GM12892 (cell line): ENCODE results near the gene EDDM3A.

ENCODE experiments used
- POLR2A ChIP-seq: IDR thresholded peaks from 2 replicates; pipeline ENCODE4 v1.6.1; 2011; ENCODE audit warnings: low read depth, low read length, control low read depth
- POLR2AphosphoS5 ChIP-seq: IDR thresholded peaks from 2 replicates; pipeline ENCODE4 v1.6.1; 2011; ENCODE audit warnings: low read depth, low read length, control low read depth

- no peak for TF ChIP-seq POLR2A
- no peak for TF ChIP-seq POLR2AphosphoS5
Measured at GRCh38 chr14:20787025-20787424, 41.3 kb downstream of the EDDM3A start.
